Head of caudate nucleus (tissue), 42 donors: ENCODE measurements around the gene SYTL2.
"Not testable (repeated sequence)": the region's sequence is repeated elsewhere in the genome, so short reads cannot be mapped to it uniquely, and the experiment has no call there.

ENCODE experiments used
- DNase-seq, 42 donors: peaks; one replicate each; pipeline versions ENCODE4 v3.0.0 to v3.0.0-alpha.2; 2020 to 2021; ENCODE audit warnings: mixed read lengths in 7 of 42
- intact Hi-C: fragments of 100-400 bp; cut with DNase I; formaldehyde crosslinking; loops from one replicate; pipeline ENCODE4 v1.15.0; 2022

The SYTL2 gene

GRCh38 chr11:85673393-85673792 lies 137.5 kb downstream of the SYTL2 start:
- intact Hi-C loops = loop anchor here (10.0 kb wide), 1 partner anchor 131 kb away; no protein-coding TSS in a partner anchor
- DNase-seq = no peak

GRCh38 chr11:85672105-85672902 lies 138.6 kb downstream of the SYTL2 start:
- intact Hi-C loops = loop anchor here (10.0 kb wide), 1 partner anchor 132 kb away; no protein-coding TSS in a partner anchor

GRCh38 chr11:85670949-85671663 lies 139.8 kb downstream of the SYTL2 start:
- intact Hi-C loops = loop anchor here (10.0 kb wide), 1 partner anchor 134 kb away; no protein-coding TSS in a partner anchor
- not testable (repeated sequence) for DNase-seq

More at GRCh38 chr11:85672105-85672902, 138.6 kb downstream of the SYTL2 start:
- DNase-seq = no peak

- intact Hi-C loops = no loop called here
- DNase-seq = no peak
These were observed 142.8 kb downstream of the SYTL2 start for GRCh38 chr11:85668157-85668556.

GRCh38 chr11:85666687-85667086 lies 144.3 kb downstream of the SYTL2 start:
- intact Hi-C loops = no loop called here
- DNase-seq = no peak

- DNase-seq = peak in 1 of 42 donors; percentile 12
- intact Hi-C loops = loop anchor here (2.0 kb wide), 1 partner anchor 37 kb away; the partner anchor contains the start of gene TMEM126B
These were observed 145.2 kb downstream of the SYTL2 start for GRCh38 chr11:85665733-85666132.

- intact Hi-C loops = loop anchor here (2.0 kb wide), 1 partner anchor 36 kb away; the partner anchor contains the start of gene TMEM126B
- DNase-seq = peak; percentile 87 to 98 (median 96)
These were observed 146.1 kb downstream of the SYTL2 start, which contains the start of gene CREBZF for GRCh38 chr11:85664615-85665481. Gene CREBZF (minus strand): TSS chr11:85665129. CDS start chr11:85664875, 254 bp downstream.

- DNase-seq = peak; percentile 63 to 94 (median 85)
- intact Hi-C loops = loop anchor here (2.0 kb wide), 2 partner anchors 15 to 35 kb away; partner anchors contain the start of gene TMEM126B
These were observed 147.0 kb downstream of the SYTL2 start for GRCh38 chr11:85663753-85664614.

GRCh38 chr11:85663080-85663752 lies 147.7 kb downstream of the SYTL2 start:
- no peak for DNase-seq
- intact Hi-C loops = loop anchor here (2.0 kb wide), 1 partner anchor 14 kb away; no protein-coding TSS in a partner anchor

GRCh38 chr11:85661972-85662664 lies 148.8 kb downstream of the SYTL2 start:
- no peak for DNase-seq
- intact Hi-C loops = loop anchor here (2.0 kb wide), 1 partner anchor 13 kb away; no protein-coding TSS in a partner anchor

GRCh38 chr11:85658180-85658579 lies 152.8 kb downstream of the SYTL2 start:
- no peak for DNase-seq
- intact Hi-C loops = no loop called here

- intact Hi-C loops = no loop called here
- DNase-seq = no peak
These were observed 154.2 kb downstream of the SYTL2 start for GRCh38 chr11:85656777-85657176.

- DNase-seq, intact Hi-C loops: not testable (repeated sequence)
These were observed 156.6 kb downstream of the SYTL2 start for GRCh38 chr11:85654343-85654742.

- intact Hi-C loops = no loop called here
- DNase-seq = no peak
These were observed 158.0 kb downstream of the SYTL2 start for GRCh38 chr11:85652786-85653447.

GRCh38 chr11:85651118-85651517 lies 159.8 kb downstream of the SYTL2 start:
- DNase-seq = no peak
- intact Hi-C loops = no loop called here
